Thoracic aorta (tissue), 2 donors: Measurements from ENCODE around the gene RPTOR. TPM values are rescaled to one million over a fixed set of nuclear protein-coding genes. Genes with fewer than 3 reads are reported as not detected.

Experiments
- ATAC-seq: fragments of 150-250 bp; one replicate; pipeline ENCODE4 v1.8.0; 2017; ENCODE audit warnings: low read depth; ENCODE audit not compliant: insufficient number of reproducible peaks, low FRiP score
- DNase-seq: peaks from one replicate; pipeline ENCODE4 v3.0.0-alpha.2; 2020; ENCODE audit warnings: low spot score
- H3K27ac ChIP-seq, 2 donors: fragments of 200-600 bp; sonication (generic); 1 replicate in 1 of 2; 2 replicates in 1 of 2; pipeline ENCODE4 v1.5.1; 2016; ENCODE audit warnings: mild to moderate bottlenecking in 2 of 2, moderate library complexity in 2 of 2
- H3K27me3 ChIP-seq: fragments of 200-600 bp; sonication (generic); replicated peaks from 2 replicates; pipeline ENCODE4 v1.6.0; 2016; ENCODE audit warnings: mild to moderate bottlenecking; ENCODE audit not compliant: insufficient read depth
- H3K36me3 ChIP-seq: fragments of 200-600 bp; sonication (generic); one replicate; pipeline ENCODE4 v1.5.1; 2016
- H3K4me1 ChIP-seq, 2 donors: fragments of 200-600 bp; sonication (generic); 1 replicate in 1 of 2; 2 replicates in 1 of 2; pipeline versions ENCODE4 v1.5.1 to v1.6.0; 2016; ENCODE audit warnings: low read depth in 2 of 2, mild to moderate bottlenecking in 1 of 2; ENCODE audit not compliant: control insufficient read depth in 1 of 2
- H3K4me3 ChIP-seq: fragments of 200-600 bp; sonication (generic); 2 replicates; pipeline ENCODE4 v1.5.1; 2016; ENCODE audit warnings: mild to moderate bottlenecking
- H3K9me3 ChIP-seq: fragments of 200-600 bp; sonication (generic); 2 replicates; pipeline ENCODE4 v1.5.1; 2016
- CTCF ChIP-seq: fragments of 200-600 bp; sonication (generic); IDR thresholded peaks from one replicate; pipeline ENCODE4 v1.5.1; 2019; ENCODE audit warnings: antibody characterized with exemption
- total RNA-seq, 2 donors: library from RNA; depleted of rRNA; stranded (reverse); fragments of >200 nt; gene quantifications; one replicate each; pipeline versions ENCODE4 v1.1.0 to v1.2.3, GENCODE V29; 2016

RPTOR gene
- total RNA-seq, 2 donors from 2014 or later: 42.0 to 47.4 TPM

- Histone ChIP-seq H3K36me3 (no peaks in the 10 kb centered on the region), H3K9me3 (no peaks in the 10 kb centered on the region), H3K27ac (no peak overlapping the region), H3K27me3 (no peaks in the 10 kb centered on the region), H3K4me3 (no peak overlapping the region), H3K4me1 (peaks cover 0 to 14% of the 10 kb centered on the region in 2 donors)
- TF ChIP-seq CTCF: no peak
- DNase-seq (no peak), ATAC-seq (no peak)
Observed at GRCh38 chr17:80931421-80932265, 387.0 kb downstream of the RPTOR start.

GRCh38 chr17:80935526-80935925 lies 390.9 kb downstream of the RPTOR start:
- H3K27ac ChIP-seq: no peak overlapping the region
- no peaks in the 10 kb centered on the region for H3K9me3 ChIP-seq
- peaks cover 6 to 12% of the 10 kb centered on the region in 2 donors for H3K4me1 ChIP-seq
- H3K27me3 ChIP-seq: no peaks in the 10 kb centered on the region
- no peak overlapping the region for H3K4me3 ChIP-seq
- ATAC-seq (no peak), DNase-seq (no peak)
- no peak for TF ChIP-seq CTCF
- H3K36me3 ChIP-seq: no peaks in the 10 kb centered on the region

- Histone ChIP-seq H3K4me1 (peaks cover 5 to 6% of the 10 kb centered on the region in 2 donors), H3K9me3 (no peaks in the 10 kb centered on the region), H3K4me3 (no peak overlapping the region), H3K36me3 (no peaks in the 10 kb centered on the region), H3K27ac (no peak overlapping the region), H3K27me3 (no peaks in the 10 kb centered on the region)
- ATAC-seq (no peak), DNase-seq (no peak)
- no peak for TF ChIP-seq CTCF
Observed at GRCh38 chr17:80936218-80936617, 391.6 kb downstream of the RPTOR start.

GRCh38 chr17:80936723-80937122 lies 392.1 kb downstream of the RPTOR start:
- no peaks in the 10 kb centered on the region for H3K9me3 ChIP-seq
- no peak overlapping the region for H3K4me3 ChIP-seq
- no peak for TF ChIP-seq CTCF
- ATAC-seq: no peak
- H3K27ac ChIP-seq: no peak overlapping the region
- DNase-seq: no peak
- peaks cover 0 to 6% of the 10 kb centered on the region in 2 donors for H3K4me1 ChIP-seq
- H3K27me3 ChIP-seq: no peaks in the 10 kb centered on the region
- H3K36me3 ChIP-seq: no peaks in the 10 kb centered on the region

- Histone ChIP-seq H3K4me1 (peaks cover 8 to 15% of the 10 kb centered on the region in 2 donors), H3K27me3 (no peaks in the 10 kb centered on the region), H3K36me3 (no peaks in the 10 kb centered on the region), H3K4me3 (no peak overlapping the region), H3K27ac (no peak overlapping the region), H3K9me3 (no peaks in the 10 kb centered on the region)
- DNase-seq: no peak
- no peak for ATAC-seq
- no peak for TF ChIP-seq CTCF
Observed at GRCh38 chr17:80937462-80938381, 393.1 kb downstream of the RPTOR start.
